HG03060 (cell line): Measurements from ENCODE around the gene NMT2.

ENCODE experiments used
- ATAC-seq: cut with Tn5 transposase; IDR thresholded peaks from one replicate; pipeline ENCODE4 v1.9.1; 2021; ENCODE audit warnings: low read depth, moderate number of reproducible peaks; ENCODE audit not compliant: unreplicated experiment

The NMT2 gene

GRCh38 chr10:15147594-15148392 is 20.7 kb downstream of the NMT2 start:
- ATAC-seq: no peak

- no peak for ATAC-seq
Observed at GRCh38 chr10:15146366-15146765, 22.1 kb downstream of the NMT2 start.

DNA sequence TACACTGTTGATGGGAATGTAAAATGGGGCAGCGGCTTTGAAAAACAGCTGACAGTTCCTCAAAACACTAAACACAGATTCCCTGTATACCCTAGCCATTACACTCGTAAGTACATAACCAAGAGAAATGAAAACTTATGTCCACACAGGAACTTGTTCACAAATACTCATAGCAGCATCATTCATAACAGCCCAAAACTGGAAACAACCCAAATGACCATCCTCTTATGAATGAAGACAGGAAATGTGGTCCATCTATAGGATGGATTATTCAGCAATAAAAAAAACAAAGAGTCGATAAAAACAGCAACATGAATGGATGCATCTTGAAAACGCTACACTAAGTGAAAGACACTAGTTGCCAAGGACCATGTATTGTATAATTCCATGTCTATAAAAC is 23.7 kb downstream of the NMT2 start:
- no peak for ATAC-seq

DNA sequence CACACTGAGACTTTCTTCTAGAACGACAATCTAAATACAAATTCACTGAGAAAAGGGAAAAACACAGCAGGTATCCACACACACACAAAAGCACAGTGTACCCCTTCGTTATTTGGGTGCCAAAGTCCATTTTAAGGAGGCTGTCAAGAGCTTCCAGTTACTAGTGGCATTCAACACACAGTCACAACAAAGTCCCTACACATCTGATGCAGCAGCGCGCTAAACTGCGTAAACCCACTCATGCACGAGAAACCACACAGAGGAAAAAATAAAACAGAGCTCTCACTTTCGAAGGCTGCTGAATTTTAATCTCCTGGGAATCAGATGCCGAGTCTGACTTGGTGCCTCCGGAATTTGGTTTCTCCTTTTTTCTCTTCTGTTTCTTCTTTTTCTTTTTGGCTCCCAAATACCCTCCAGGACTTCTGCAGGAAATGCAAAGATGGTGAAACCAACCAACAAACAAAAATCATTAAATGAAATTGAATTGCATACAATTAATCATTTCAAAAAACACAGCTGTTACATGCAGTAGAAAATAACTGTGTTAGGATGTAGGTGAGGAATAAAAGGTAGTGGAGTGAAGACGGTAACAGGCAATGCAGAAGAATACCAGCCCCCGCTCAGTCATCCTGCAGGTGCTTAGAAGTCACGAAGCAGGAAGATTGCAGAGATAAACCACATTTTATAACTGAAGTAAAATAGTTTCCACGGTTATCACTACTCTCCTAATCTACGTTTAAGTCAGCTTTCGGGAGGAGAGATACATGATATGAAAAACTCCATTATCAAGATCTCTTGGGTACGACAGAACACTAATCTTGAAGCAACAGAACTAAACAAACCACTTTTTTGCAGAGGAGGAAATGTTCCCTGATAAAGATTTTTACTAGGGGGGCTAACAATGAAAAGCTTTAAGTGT is 27.1 kb downstream of the NMT2 start:
- ATAC-seq: peak; percentile 96

DNA sequence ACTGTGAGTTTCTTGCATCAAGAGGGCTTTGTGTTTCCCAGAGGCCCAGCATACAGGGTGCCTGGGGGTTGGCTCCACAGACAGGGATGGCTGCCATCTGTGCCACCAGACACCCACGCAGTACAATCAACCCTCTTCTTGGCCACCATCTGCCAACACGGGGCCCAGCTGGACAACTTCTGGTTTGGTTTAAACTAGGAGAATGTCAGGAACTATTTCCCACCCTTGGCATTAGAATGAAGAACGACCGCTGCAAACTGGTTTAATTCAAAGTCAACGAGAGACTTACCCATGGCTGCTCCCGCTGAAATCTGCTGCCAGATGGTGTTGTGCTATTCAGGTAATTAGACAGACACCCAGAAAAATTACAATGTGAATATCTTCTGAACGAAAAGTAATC is 27.8 kb downstream of the NMT2 start:
- no peak for ATAC-seq

GRCh38 chr10:15137636-15138035 is 30.9 kb downstream of the NMT2 start:
- ATAC-seq: no peak

- no peak for ATAC-seq
Observed at GRCh38 chr10:15137036-15137359, 31.5 kb downstream of the NMT2 start.

DNA sequence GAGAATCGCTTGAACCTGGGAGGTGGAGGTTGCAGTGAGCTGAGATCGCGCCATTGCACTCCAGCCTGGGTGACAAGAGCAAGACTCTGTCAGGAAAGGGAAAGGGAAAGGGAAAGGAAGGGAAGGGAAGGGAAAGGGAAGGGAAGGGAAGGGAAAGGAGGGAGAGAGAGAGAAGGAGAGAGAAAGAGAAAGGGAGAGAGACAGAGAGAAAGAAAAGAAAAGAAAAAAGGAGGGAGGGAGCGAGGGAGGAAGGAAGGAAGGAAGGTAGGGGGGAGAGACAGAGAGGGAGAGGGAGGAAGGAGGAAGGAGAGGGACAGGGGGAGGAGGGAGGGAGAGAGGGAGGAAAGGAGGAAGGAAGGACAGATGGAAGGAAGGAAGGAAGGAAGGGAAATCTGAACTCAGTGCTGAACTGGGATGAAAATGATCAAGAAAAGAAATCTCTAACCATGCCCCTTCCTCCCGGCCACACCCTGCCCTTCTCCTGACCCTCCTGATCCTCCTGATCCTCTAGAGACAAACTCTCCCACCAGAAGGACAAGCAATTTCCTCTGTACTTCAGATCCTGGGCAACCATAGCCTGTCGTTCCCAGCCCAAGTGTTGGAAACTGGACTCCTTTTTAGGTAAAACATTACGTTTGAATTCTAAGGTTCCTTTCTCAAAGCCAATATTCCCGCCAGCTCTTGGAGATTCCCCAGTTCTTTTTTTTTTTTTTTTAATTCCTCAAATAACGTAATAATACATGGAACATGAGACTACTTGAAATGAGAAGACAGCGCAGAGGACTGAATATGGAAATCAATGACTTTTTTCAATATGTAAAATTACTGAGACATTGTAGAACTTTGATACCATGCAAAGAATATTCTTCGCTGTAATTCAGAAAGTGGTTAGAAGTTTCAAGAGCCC is 32.1 kb downstream of the NMT2 start:
- no peak for ATAC-seq

DNA sequence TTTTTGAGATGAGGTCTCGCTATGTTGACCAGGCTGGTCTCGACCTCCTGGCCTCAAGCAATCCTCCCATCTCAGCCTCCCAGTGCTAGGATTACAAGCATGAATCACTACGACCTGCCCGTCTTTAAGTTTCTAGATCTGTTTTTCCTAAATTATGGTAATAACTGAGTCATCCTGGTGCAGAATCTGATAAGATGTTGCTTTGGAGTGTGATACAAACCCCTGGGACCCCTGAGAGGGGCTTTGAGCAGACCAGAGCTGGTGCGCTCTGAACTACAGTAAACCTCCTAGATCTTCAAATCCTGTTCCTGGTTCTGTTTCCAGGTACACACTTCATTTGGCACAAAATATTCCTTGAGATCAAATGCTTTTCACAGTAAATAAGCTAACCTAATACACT is 37.2 kb downstream of the NMT2 start:
- no peak for ATAC-seq

GRCh38 chr10:15124908-15125307 is 43.6 kb downstream of the NMT2 start:
- ATAC-seq: no peak

GRCh38 chr10:15124190-15124589 is 44.3 kb downstream of the NMT2 start:
- ATAC-seq: no peak

- ATAC-seq: no peak
Observed at GRCh38 chr10:15123749-15124184, 44.7 kb downstream of the NMT2 start.

DNA sequence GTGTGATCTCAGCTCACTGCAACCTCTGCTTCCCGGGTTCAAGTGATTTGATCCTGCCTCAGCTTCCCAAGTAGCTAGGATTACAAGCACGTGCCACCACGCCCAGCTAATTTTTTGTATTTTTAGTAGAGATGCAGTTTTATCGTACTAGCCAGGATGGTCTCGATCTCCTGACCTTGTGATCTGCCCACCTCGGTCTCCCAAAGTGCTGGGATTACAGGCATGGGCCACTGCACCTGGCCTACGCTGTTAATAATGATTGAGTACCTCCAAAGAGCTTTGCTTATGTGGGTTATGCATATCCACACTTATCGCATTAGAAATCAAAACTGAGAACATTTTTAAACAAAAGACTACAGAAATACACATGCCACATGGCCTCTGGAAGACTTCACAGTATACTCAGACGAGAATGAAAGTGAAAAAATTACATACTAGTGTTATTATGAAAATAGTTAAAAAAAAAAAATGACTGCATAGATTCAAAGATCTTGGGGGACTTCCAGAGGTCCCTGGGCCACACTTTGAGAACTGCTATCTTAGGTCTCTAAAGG is 45.9 kb downstream of the NMT2 start:
- peak; percentile 77 for ATAC-seq

DNA sequence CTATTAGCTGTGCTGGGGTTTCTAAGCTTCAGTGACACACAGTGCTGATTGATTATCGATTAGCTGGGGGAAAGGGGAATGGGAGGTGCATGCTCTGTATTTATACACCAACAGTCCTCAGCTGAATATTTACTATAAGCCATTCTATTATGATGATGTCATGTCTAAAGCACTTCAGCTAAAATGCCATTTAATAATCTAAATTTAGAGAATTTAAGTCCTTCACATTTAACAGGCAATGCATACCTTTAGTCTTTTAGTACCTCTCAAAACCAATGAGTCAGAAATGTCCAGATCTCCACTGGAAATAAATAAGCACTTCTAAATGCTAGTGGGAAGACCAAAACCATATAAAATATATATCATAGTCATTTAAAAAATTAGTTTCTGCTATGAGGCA is 46.8 kb downstream of the NMT2 start:
- no peak for ATAC-seq

GRCh38 chr10:15120523-15120922 is 48.0 kb downstream of the NMT2 start:
- no peak for ATAC-seq

DNA sequence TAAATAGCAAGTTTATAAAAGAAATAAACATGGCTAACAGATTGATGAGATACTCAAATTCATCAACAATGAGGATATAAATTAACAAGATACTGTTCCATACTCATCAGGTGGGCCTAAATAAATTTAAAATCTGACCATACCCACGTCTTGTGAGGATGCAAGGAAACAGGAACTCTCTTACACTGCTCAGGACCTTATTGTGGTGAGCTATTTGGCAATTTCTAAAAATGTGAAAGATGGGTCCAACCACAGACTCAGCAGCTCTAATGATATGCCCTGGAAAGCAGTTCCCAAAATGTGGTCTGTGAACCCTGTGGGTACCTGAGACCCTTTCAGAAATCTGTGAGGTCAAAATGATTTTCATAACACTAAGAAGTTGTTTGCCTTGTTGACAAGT is 49.9 kb downstream of the NMT2 start:
- no peak for ATAC-seq

- ATAC-seq: no peak
Observed at GRCh38 chr10:15116225-15116624, 52.3 kb downstream of the NMT2 start.

- ATAC-seq: no peak
Observed at GRCh38 chr10:15113766-15114165, 54.7 kb downstream of the NMT2 start.

DNA sequence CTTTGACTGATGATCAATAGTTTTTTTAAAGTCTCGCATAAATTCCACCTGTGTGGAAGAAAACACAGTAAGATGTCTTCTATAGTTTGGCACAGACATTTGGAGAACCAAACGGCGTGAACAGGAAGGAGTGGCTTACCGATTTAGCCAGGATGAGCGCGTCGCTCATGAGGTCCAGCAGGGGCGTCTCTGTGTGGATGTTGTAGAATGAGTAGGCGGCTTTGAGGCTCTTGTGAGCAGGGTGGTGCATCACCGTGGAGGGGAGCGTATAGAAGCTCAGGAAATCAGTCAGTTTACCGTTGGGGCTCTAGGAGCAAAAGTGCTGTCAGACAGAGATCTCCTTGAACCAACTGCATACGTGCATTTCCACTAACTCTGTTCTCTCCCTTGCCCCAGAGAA is 55.8 kb downstream of the NMT2 start:
- no peak for ATAC-seq

DNA sequence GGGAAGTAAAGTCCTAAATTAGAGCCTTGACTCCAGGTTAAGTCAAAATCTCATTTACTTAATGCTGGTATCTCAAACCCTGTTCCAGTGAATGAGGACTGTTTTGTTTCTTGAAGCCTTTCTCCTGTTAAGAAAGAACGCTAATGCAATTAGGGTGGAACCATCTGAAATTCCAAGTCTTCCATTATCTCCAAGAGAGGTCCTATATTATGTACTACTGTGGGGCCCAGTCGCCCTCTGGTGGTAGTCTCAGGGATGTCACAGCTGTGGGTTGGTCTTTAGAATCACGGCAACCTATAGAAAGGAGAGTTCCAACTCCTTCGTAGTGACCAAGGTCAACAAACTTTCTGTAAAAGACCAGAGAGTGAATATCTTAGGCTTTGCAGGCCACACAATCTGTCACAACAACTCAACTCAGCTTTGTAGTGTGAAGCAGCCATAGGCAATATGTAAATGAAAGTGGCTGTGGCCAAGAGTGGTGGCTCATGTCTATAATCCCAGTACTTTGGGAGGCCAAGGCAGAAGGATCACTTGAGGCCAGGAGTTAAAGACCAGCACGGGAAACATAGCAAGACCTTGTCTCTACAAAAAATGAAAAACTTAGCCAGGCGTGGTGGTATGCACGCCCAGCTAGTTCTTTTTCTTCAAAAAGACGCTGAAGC is 62.0 kb downstream of the NMT2 start:
- no peak for ATAC-seq
